HFF-Myc (cell line): ENCODE measurements around the gene SLC1A2.

Experiments
- DNase-seq: peaks from one replicate; pipeline ENCODE4 v3.0.0-alpha.2; 2011; ENCODE audit warnings: low read depth; ENCODE audit errors: extremely low read depth
- H3K4me3 ChIP-seq: replicated peaks from 2 replicates; pipeline ENCODE4 v1.5.1; 2011; ENCODE audit warnings: low read depth, mild to moderate bottlenecking, control low read depth, low read length
- TF ChIP-seq, protein P1 (sequence below): IDR thresholded peaks from 2 replicates; pipeline ENCODE4 v1.5.1; 2012; ENCODE audit warnings: mild to moderate bottlenecking, low read depth, low read length, control low read depth; ENCODE audit errors: missing control alignments

The SLC1A2 gene

DNA sequence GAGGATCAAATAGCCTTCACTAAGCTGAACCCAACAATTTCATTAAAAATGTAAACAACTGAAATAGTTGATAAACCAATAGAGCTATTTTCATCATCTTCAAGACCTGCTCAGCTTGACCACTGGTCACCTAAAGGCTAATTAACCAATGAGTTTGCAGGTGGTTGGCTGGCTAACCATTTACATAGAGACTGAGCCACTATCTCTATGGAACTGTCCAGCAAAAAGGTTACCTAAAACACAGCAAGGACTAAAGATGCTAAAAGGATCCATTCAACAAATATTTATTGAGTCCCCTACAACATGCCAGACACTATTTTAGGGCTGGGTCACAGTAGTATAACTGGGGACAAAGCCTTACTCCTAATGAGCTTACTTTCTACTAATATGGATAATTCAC lies 156.6 kb downstream of the SLC1A2 start:
- DNase-seq: no peak
- H3K4me3 ChIP-seq: no peak overlapping the region
- TF ChIP-seq, protein P1, sequence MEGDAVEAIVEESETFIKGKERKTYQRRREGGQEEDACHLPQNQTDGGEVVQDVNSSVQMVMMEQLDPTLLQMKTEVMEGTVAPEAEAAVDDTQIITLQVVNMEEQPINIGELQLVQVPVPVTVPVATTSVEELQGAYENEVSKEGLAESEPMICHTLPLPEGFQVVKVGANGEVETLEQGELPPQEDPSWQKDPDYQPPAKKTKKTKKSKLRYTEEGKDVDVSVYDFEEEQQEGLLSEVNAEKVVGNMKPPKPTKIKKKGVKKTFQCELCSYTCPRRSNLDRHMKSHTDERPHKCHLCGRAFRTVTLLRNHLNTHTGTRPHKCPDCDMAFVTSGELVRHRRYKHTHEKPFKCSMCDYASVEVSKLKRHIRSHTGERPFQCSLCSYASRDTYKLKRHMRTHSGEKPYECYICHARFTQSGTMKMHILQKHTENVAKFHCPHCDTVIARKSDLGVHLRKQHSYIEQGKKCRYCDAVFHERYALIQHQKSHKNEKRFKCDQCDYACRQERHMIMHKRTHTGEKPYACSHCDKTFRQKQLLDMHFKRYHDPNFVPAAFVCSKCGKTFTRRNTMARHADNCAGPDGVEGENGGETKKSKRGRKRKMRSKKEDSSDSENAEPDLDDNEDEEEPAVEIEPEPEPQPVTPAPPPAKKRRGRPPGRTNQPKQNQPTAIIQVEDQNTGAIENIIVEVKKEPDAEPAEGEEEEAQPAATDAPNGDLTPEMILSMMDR: no peak

DNA sequence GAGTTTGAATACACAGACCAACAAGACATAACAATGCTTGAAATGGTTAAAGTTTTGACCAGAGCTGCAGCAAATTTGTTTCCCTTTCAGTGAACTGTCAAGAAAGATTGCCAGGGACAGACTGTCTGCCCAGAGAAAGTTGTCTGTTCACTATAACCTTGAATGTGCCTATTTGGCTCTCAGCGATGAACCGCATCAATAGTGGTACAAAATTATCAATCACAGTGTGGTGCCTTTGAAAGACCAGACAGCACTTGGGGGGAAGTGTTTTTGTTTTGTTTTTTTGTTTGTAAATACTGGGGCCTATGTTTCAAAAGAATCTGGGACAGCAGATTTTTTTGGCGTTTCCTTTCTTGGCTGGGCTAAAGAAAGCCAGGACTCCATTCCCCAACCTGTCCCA lies 157.3 kb downstream of the SLC1A2 start:
- no peak overlapping the region for H3K4me3 ChIP-seq
- no peak for DNase-seq
- TF ChIP-seq, protein P1: no peak

DNA sequence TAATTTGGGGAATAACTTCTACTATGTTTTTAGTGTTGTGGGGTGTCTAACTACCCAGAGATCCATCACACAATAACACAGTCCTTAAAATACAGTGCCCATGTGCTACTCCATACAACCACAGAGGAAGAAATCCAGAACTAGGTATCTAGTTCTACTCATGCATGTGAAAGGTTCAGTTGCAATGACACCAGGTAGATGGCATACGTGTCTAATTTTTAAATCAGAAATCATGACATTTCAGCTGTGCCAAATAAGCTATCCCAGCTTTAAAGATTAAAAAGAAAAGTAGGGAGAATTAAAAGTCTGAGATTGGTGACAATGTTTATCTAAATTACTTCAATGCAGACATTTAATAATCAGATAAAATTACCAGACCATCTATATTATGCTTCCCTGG lies 158.2 kb downstream of the SLC1A2 start:
- TF ChIP-seq, protein P1: no peak
- DNase-seq: no peak

DNA sequence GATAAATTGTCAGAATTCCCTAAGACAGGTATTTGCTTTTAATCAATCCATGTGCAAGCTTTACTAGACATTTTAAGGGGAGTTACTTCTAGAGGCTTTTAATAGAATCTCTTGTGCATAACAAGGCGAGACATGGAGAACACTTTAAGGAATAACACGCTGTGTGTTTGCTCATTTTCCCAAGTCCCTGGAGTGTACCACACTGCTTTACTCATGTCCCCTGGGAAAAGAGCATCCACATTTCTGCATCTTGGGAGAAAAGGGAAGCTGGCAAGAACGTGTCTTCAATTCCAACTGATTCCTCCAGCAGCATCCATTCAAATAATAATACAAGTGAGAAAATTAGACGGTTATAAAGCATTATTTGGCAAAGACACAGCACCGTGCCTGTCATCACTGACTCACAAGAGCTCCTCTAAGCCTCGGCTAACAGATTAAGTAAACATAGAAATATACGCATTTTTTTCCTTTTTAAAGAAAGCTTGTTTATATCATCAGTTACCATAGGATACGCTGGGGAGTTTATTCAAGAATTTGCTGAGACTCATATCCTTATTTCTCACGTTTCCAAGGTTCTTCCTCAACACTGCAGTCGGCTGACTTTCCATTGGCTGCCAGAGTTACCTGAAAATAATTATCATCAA lies 158.9 kb downstream of the SLC1A2 start:
- no peak overlapping the region for H3K4me3 ChIP-seq
- TF ChIP-seq, protein P1: no peak
- DNase-seq: peak; percentile 75

More for the DNA sequence above, 158.2 kb downstream of the SLC1A2 start:
- H3K4me3 ChIP-seq: no peak overlapping the region

DNA sequence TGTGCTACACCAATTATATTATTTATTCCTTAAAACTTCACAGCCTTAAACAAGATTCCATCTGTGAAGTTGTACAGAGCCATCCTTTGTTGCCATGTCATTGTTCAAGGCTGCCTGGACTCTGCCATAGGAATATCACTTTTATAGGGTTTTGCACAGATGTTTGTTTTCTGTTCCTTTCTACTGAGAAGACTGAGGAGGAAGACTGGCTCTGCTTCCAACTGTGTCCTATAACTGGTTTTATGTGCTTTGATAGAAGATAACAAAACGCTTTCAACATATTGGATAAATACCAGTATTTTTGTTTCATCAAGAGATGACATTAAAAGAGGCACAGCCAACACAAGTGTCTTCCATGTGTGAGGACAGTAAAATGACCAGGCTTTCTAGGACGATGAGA lies 159.8 kb downstream of the SLC1A2 start:
- H3K4me3 ChIP-seq: no peak overlapping the region
- DNase-seq: no peak
- TF ChIP-seq, protein P1: no peak

DNA sequence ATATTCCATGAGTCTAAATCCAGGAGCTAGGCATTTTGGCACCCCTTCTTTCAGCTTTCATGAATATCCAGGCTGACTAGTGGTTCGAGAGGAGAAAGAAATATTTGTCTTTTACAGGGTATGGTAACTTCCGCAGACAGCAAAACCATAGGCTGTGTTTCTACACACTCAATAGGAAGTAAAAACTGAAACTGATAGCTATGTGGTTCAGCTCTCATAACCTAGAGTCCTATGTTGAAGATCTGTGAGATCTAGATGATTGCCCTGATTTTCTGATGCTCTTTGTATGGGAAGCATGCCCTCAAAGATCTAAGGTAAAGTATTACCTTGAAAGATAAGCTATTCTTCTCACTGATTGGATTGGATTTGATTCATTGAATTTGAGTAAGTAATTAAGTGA lies 162.1 kb downstream of the SLC1A2 start:
- TF ChIP-seq, protein P1: no peak
- no peak for DNase-seq
- no peak overlapping the region for H3K4me3 ChIP-seq

DNA sequence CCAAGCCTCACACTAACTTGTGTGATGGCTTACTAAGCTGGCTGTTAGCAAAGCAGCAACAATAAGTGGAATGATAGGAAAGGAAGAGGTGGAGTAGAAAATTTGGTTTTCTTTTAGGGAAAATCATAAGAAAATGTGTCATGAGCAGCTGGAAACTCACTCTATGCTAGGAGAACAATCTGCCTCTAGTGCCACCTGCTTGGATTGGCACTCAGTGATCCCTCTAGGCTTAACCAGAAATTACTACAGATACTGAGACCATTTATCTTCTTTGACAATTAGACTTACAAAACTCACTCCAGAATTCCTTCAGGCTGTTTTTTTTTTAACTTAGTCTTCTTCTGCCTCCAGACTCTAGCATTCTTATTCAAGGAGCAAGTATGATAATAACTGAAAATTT lies 163.1 kb downstream of the SLC1A2 start:
- no peak for DNase-seq

More for the DNA sequence above, 163.1 kb downstream of the SLC1A2 start:
- no peak overlapping the region for H3K4me3 ChIP-seq
- TF ChIP-seq, protein P1: no peak
